Kidney tubule cell (primary cell): Measurements from ENCODE around the gene PPIA.
"Not testable (repeated sequence)": the region's sequence is repeated elsewhere in the genome, so short reads cannot be mapped to it uniquely, and the experiment has no call there.

ENCODE experiments used
- DNase-seq: peaks from one replicate; pipeline ENCODE4 v3.0.0-alpha.2; 2018; ENCODE audit warnings: low spot score

PPIA gene

DNA sequence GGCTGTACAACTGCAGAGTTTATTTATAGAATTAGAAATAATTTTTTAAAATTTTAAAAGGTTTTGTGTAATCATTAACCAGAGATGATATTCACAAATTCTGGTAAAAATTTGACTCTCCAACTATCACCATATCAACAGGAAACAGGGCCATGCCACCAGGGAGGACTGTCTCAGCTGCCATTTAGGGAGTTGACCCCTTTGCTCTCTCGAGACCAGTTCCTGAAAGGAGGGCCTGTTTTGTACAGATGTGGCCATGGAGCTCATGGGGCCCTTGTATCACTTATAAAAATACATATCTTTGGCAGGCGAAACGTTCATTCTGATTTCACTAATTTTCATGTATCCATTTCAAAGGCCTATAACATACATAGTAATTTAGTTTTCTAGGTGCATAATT is 31.1 kb downstream of the PPIA start:
- DNase-seq, result no peak

DNA sequence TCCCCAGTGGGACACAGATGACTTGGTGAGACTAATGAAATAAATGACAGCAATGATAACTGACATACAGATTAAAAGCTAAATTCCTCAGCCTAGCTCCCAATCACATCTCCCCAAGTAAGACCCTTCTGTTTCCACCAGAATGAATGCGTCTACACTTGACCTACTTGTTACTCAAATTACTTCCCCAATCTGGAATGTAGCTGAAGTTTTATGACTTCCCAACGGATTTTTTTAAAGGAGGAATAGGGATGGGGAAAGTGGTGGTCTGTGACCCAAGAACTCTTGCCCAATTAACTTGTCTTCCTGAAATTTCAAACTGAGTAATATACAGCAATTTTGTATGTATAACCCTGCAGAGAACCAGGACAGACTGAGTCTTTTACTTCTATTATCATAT is 42.3 kb downstream of the PPIA start:
- no peak for DNase-seq

DNA sequence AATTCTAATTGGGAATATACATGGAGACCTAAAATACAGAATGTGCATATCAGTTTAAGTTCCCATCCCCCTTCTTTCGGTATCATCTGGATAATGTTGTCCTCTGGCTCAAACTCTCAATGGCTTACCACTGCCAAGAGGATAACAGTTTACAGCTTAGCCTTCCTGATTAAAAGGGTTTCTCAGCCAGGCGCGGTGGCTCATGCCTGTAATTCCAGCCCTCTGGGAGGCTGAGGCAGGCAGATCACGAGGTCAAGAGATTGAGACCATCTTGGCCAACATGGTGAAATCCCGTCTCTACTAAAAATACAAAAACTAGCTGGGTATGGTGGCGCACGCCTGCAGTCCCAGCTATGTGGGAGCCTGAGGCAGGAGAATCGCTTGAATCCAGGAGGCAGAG is 46.2 kb downstream of the PPIA start:
- DNase-seq, result not testable (repeated sequence)

DNA sequence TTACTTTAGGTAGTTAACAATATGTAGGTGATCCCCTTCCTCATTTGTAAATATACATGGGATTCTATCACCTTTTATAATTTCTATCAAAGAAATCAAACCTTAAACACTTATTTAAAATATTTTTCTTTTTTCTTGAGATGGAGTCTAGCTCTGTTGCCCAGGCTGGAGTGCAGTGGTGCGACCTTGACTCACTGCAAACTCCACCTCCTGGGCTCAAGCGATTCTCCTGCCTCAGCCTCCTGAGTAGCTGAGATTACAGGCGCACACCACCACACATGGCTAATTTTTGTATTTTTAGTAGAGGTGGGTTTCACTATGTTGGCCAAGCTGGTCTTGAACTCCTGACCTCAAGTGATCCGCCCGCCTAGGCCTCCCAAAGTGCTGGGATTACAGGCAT is 47.0 kb downstream of the PPIA start:
- DNase-seq, result not testable (repeated sequence)

DNA sequence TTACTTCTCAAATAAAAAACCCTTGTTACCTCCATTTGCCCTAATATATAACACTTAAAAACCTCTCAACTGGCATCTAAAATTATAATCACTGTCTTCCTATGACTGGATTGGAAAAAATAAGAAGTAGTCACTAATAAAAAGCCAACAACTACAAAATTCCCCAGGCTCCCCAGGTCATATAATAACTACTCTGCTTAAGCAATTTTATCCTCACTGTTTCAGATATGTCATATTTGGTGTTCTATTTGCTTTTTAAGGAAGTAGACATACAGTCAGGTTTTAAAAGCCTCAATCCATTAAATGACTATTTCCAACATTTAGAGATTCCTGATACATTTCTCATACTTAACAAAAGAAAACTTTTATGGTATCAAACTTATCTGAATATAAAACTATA is 49.0 kb downstream of the PPIA start:
- DNase-seq, result peak; percentile 9

DNA sequence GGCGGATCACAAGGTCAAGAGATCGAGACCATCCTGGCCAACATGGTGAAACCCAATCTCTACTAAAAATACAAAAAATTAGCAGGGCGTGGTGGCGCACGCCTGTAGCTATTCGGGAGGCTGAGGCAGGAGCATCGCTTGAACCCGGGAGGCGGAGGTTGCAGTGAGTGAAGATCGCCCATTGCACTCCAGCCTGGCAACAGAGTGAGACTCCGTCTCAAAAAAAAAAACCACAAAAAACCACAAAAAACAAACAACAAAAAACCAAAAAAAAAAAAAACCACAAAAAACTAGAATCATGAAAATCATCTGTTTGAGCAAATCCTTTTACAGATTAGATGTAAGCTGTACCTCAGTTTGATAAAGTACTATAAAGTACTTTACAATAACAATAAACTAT is 49.9 kb downstream of the PPIA start:
- DNase-seq, result not testable (repeated sequence)

DNA sequence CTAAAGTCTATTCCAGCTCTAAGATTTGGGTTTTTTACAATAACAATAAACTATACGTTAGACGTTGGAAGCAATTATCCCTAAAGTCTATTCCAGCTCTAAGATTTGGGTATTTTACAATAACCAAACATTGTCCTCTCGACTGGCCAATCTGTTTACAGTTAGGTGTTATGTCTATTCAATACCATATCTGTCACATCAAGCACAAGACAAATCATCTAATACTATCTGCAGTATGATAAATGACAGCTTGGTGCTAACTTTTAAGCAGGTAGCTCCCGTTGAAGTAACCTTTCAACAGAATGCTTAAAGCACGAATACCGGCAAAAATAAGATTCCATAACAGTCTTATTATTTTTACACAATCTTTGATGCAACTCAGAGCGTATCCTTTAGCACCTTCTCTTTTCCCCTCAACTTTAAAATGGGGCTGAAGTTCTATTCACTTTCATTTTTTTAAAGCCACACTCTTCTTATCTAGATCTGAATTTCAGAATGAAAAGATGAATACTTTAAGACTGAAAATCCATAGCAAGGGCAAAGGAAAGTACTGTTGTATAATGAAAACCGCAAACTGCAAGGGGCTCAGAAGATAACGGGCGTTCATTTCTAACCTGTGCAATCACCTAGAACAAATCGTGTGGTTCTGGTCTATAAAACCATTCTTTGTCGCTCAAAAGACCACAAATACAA is 50.5 kb downstream of the PPIA start:
- no peak for DNase-seq

DNA sequence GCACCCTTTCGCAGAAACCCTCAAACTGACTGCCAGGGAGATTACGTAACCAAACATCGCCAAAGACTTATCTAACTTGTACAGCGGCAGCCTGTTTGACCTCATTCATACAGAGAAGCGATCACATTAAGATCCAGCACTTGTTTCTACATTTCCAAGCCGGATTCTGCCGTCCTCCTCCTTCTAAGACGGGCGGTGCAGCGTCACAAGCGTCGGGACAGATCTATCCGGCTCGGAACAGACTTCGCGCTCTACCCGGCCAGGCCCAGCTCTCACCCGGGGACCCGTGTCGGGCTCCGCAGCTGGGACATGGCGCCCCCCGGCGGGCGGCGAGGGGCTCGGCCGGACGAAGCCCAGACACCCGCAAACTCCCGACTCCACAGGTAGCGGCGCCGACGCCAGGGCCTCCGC is 51.0 kb downstream of the PPIA start:
- DNase-seq, result peak; percentile 88

DNA sequence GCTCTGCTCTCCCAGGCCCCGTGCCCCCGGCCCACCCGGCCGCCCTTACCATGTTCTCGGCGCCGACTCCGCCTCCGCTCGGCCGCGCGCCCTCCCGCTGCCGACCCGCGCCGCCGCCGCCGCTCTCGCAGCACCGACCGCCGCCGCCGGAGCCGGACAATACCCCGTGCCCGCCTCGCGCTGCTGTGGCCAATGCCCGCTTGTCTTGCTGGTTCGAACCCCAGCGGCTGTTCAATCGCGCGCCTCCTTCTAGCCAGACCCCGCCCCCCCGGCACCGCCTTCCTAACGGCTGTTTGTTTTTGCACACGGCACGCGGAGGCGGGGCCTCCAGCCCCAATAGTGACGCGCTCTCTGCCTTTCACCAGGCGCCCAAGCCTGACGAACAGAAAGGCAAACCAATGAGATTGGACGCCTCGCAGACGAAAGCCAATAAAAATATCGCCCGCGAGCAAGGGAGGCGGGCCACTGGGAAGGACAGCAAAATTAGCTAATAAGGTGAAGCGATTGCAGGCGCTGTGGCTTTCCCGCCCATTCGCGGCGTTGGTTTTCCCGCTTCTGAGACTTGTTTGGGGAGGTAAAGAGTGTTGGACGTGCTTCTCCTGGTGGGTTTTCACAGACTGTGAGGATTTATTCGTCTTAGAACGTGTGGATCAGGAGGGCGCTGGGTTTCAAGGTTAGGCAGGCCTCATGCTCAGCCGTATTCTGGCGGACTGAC is 51.6 kb downstream of the PPIA start, which contains the start of gene H2AZ2:
H2AZ2 (minus strand) TSS at position 168 of the 715 bp plus-strand sequence; CDS start at position 52, 116 bp downstream.
- peak; percentile 100 for DNase-seq

DNA sequence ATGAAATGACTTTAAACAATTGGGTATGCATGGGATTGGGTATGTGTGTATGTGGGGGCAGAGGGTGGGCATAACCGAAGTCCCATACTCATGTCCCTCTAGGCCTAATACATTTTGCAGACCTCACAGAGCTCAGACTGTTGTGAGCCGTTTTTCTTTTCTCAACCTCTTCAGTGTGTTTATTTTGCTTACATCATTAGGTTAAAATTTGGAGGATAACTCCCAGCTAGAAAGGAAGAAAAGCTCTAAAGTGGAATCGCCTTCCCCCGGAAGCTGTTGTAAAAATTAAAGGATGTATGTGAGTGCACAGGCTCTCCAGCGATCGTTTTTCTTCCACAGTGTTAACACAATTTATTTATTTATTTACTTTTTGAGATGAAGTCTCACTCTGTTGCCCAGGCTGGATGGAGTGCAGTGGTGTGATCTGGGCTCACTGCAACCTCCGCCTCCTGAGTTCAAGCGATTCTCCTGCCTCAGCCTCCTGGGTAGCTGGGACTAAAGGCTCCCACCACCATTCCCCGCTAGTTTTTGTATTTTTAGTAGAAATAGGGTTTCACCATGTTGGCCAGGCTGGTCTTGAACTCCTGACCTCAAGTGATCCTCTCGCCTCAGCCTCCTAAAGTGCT is 52.9 kb downstream of the PPIA start:
- DNase-seq, result no peak

DNA sequence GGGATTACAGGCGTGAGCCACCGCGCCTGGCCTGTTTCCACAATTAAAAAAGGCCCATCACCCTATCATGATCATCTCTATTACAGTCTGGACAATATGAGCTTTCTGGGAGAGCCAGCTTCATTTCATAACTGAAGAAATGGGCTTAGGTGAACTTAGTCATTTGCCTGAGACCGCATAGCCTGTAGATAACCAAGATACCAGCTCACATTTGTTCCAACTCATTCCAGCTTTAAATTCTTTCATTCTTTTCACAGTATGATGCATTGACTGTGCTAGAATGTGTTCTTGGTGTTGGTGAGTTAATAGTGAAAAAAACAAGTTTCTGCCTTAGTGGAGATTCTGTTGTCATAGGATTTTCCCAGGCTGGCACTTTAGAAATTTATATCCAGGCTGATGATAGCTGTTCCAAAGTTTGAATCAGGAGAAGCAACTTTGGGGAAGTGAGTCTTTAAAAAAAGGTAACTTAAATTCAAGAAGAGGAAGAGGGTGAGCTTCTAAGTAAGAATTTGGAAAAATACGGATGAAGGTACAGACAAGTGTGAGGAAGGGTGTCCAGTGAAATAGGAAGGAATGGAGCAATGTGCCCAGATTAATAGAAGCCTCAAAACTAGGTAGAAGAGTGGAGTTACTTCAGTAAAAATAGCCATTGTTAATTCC is 53.5 kb downstream of the PPIA start:
- no peak for DNase-seq

DNA sequence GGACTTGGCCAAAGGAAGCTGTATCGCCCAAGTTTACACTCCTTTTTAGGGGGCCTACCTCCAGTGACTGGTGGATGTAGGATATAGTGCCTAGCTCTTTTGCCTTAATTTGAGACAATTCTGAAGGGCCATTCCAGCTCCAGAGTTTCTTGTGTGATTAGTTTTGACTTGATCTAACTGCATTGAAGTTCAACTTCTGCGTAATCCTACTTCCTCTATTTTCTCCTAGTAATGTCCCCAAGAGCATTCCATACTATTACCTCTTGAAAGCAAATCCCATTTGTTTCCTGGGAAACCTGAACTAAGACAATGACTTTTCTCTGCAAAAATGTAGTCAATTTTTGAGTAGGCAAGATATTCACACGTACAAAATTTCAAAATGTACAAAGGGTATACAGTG is 56.1 kb downstream of the PPIA start:
- DNase-seq, result no peak
